NOMO-1 (cell line): ENCODE measurements around the gene CYP2C8.
"Not testable (repeated sequence)": the region's sequence is repeated elsewhere in the genome, so short reads cannot be mapped to it uniquely, and the experiment has no call there.

ENCODE experiments used
- DNase-seq, 2 experiments: peaks; one replicate each; lab custom pipeline; 2025; ENCODE audit not compliant: unreplicated experiment in 2 of 2; lab: John Stamatoyannopoulos, UW

The CYP2C8 gene

GRCh38 chr10:95069286-95069685, at the start of gene CYP2C8:
Gene CYP2C8 (minus strand): TSS chr10:95069497. CDS start chr10:95069402, 95 bp downstream.
- DNase-seq = no peak

- DNase-seq = no peak
Measured at GRCh38 chr10:95116869-95117269, 47.6 kb upstream of the CYP2C8 start.

GRCh38 chr10:95110823-95111222, 41.5 kb upstream of the CYP2C8 start:
- not testable (repeated sequence) for DNase-seq

GRCh38 chr10:95097805-95098204, 28.5 kb upstream of the CYP2C8 start:
- DNase-seq = no peak

GRCh38 chr10:95096143-95096542, 26.8 kb upstream of the CYP2C8 start:
- DNase-seq = no peak

- DNase-seq = not testable (repeated sequence)
Measured at GRCh38 chr10:95079626-95080025, 10.3 kb upstream of the CYP2C8 start.

- no peak for DNase-seq
Measured at GRCh38 chr10:95077556-95077955, 8.3 kb upstream of the CYP2C8 start.

- no peak for DNase-seq
Measured at GRCh38 chr10:95071107-95071660, 1.9 kb upstream of the CYP2C8 start.

GRCh38 chr10:95064125-95064524, 5.2 kb downstream of the CYP2C8 start:
- not testable (repeated sequence) for DNase-seq

GRCh38 chr10:95056744-95057363, 12.4 kb downstream of the CYP2C8 start:
- DNase-seq = no peak

GRCh38 chr10:95049919-95050318, 19.4 kb downstream of the CYP2C8 start:
- no peak for DNase-seq

- DNase-seq = no peak
Measured at GRCh38 chr10:95048206-95048605, 21.1 kb downstream of the CYP2C8 start.

- DNase-seq = no peak
Measured at GRCh38 chr10:95039281-95039680, 30.0 kb downstream of the CYP2C8 start.

- no peak for DNase-seq
Measured at GRCh38 chr10:95035332-95036295, 33.7 kb downstream of the CYP2C8 start.

GRCh38 chr10:95034401-95034800, 34.9 kb downstream of the CYP2C8 start:
- no peak for DNase-seq

GRCh38 chr10:95031656-95032055, 37.6 kb downstream of the CYP2C8 start:
- no peak for DNase-seq

GRCh38 chr10:95026461-95026860, 42.8 kb downstream of the CYP2C8 start:
- DNase-seq = no peak

- DNase-seq = no peak
Measured at GRCh38 chr10:94997741-94998174, 71.5 kb downstream of the CYP2C8 start.

GRCh38 chr10:94992811-94993210, 76.5 kb downstream of the CYP2C8 start:
- no peak for DNase-seq

- no peak for DNase-seq
Measured at GRCh38 chr10:94991243-94991888, 77.9 kb downstream of the CYP2C8 start.

- no peak for DNase-seq
Measured at GRCh38 chr10:94989192-94989591, 80.1 kb downstream of the CYP2C8 start.
